Chondrocyte (in vitro differentiated cells): ENCODE measurements around the gene LRRC10. TPM values are rescaled to one million over a fixed set of nuclear protein-coding genes. Genes with fewer than 3 reads are reported as not detected.

Source experiments
- DNase-seq: peaks from one replicate; pipeline ENCODE4 v3.0.0; 2021; ENCODE audit warnings: mixed read lengths, low spot score
- H3K27ac Mint-ChIP-seq: one replicate; pipeline ENCODE4 v1.8.0; 2021; ENCODE audit warnings: mild to moderate bottlenecking, moderate library complexity, mixed read lengths; ENCODE audit not compliant: unreplicated experiment
- H3K27me3 Mint-ChIP-seq: 2 replicates; pipeline ENCODE4 v1.8.0; 2021; ENCODE audit warnings: low read depth, mixed read lengths
- H3K36me3 Mint-ChIP-seq: 2 replicates; pipeline ENCODE4 v1.8.0; 2021; ENCODE audit warnings: low read depth, mixed read lengths
- H3K4me1 Mint-ChIP-seq: 2 replicates; pipeline ENCODE4 v1.8.0; 2021; ENCODE audit warnings: low read depth, mild to moderate bottlenecking, mixed read lengths
- H3K4me3 Mint-ChIP-seq: one replicate; pipeline ENCODE4 v1.8.0; 2021; ENCODE audit warnings: mild to moderate bottlenecking, moderate library complexity, mixed read lengths; ENCODE audit not compliant: unreplicated experiment
- H3K9me3 Mint-ChIP-seq: 2 replicates; pipeline ENCODE4 v1.8.0; 2021; ENCODE audit warnings: low read depth, mixed read lengths
- CTCF ChIP-seq: fragments of 200-600 bp; sonication (generic); IDR thresholded peaks from 2 replicates; pipeline ENCODE4 v1.5.0; 2021; ENCODE audit warnings: antibody characterized with exemption, mild to moderate bottlenecking, moderate library complexity
- microRNA-seq: library from miRNA; unstranded; fragments of <30 nt; microRNA quantifications from one replicate; pipeline ENCODE4 v1.2.0, GENCODE V29; 2020; ENCODE audit warnings: borderline number of aligned reads
- total RNA-seq: library from RNA; stranded (reverse); gene quantifications from 3 replicates; pipeline ENCODE4 v1.2.1, GENCODE V29; 2021

Gene LRRC10
- total RNA-seq, 1 donor from 2014 or later = not detected

- Mint-ChIP-seq H3K4me1 (peaks cover 14% of the 10 kb centered on the region), H3K36me3 (peaks cover 6% of the 10 kb centered on the region), H3K4me3 (no peak overlapping the region), H3K27ac (no peak overlapping the region), H3K9me3 (no peaks in the 10 kb centered on the region), H3K27me3 (no peaks in the 10 kb centered on the region)
- TF ChIP-seq CTCF = no peak
- no peak for DNase-seq
Observed at GRCh38 chr12:69563166-69563762, 47.4 kb downstream of the LRRC10 start.

Small RNAs within 50 kb of the gene (microRNA-seq; reads per million reads assigned to microRNA genes)
- gene MIR3913-1 (not detected), gene MIR3913-2 (not detected)

Other genes with a start within 250 kb of the LRRC10 start
- 45.1 to 52.7 TPM (median 46.9 TPM) in 3 replicates for gene FRS2, start 140.5 kb downstream of the LRRC10 start, total RNA-seq
- gene CCT2, start 25.4 kb downstream of the LRRC10 start, total RNA-seq = 142 to 163 TPM (median 150 TPM) in 3 replicates
- 0.15 to 0.20 TPM in 2 of 3 replicates, not detected in the other for gene BEST3, start 88.4 kb upstream of the LRRC10 start, total RNA-seq
- gene RAB3IP, start 128.0 kb upstream of the LRRC10 start, total RNA-seq = 13.9 to 15.6 TPM (median 13.9 TPM) in 3 replicates
- 0.27 to 0.41 TPM (median 0.35 TPM) in 3 replicates for gene MYRFL, start 214.3 kb upstream of the LRRC10 start, total RNA-seq